ENCODE data around the gene SHOC1. TPM values are rescaled to one million over a fixed set of nuclear protein-coding genes. Genes with fewer than 3 reads are reported as not detected.
"Not testable (repeated sequence)": the region's sequence is repeated elsewhere in the genome, so short reads cannot be mapped to it uniquely, and the experiment has no call there.

SHOC1 gene
- total and polyA plus RNA-seq, 5 experiments from 2014 or later, result not detected

DNA sequence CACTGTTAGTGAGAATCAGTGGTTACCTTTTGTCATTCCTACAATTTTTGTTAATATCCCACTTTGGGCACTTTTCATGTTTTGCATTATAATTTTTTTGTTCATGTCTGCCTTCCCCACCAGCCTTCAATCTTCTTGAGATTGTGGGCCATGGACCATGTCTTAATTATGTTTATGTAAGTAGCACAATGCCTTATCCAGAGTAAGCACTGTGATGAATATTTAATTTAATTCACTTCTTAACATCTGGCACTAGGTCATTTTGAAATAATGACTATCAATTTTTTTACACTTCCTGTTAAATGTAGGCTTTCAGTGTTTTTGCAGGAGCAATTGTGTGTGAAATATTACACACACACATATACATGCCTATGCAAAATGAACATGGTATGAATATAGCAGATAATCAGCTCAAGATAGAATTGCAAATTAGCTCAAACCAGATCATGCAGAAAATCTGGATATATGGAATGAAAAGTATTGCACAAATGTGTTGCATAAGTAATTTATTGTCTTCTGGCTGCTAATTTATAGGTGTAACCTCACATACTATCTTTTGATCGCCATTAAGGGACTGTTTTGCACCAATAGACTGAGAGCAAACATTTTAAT, 5.3 kb upstream of the SHOC1 start:
- Mint-ChIP-seq H3K27ac (no peak overlapping the region), H3K27me3 (no peaks in the 10 kb centered on the region), H3K4me3 (no peak overlapping the region), H3K4me1 (peaks cover 3 to 10% (median 10%) of the 10 kb centered on the region in 4 donors), H3K36me3 (peaks cover 0 to 4% (median 0%) of the 10 kb centered on the region in 3 donors), H3K9me3 (no peaks in the 10 kb centered on the region)
- POLR2A ChIA-PET, result no interaction called here
- DNase-seq (no peak), ATAC-seq (no peak)

DNA sequence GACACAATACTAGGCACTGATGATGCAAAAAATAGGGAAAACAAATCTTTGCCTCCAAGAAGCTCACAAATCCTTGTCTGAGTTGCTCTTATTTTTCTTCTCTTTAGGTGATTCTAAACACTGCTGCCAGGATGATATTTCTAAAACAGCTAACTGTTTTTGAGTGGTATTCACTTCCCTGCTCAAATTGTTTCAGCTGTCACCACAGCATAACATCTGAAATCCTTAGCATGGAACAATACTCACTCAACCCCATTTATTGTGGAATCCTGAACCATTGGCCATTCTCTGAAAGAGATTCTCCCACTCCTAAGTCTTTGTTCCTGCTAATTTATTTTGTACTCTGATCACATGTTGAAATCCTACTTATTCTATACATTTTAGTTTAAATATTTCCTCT, 4.8 kb upstream of the SHOC1 start:
- DNase-seq (no peak), ATAC-seq (no peak)
- H3K9me3 Mint-ChIP-seq, result no peaks in the 10 kb centered on the region
- no peak overlapping the region for H3K27ac Mint-ChIP-seq
- H3K4me1 Mint-ChIP-seq, result peaks cover 3 to 10% (median 9%) of the 10 kb centered on the region in 4 donors
- no peaks in the 10 kb centered on the region for H3K27me3 Mint-ChIP-seq
- H3K36me3 Mint-ChIP-seq, result peaks cover 0 to 4% (median 2%) of the 10 kb centered on the region in 3 donors
- no peak overlapping the region for H3K4me3 Mint-ChIP-seq
- POLR2A ChIA-PET, result no interaction called here

DNA sequence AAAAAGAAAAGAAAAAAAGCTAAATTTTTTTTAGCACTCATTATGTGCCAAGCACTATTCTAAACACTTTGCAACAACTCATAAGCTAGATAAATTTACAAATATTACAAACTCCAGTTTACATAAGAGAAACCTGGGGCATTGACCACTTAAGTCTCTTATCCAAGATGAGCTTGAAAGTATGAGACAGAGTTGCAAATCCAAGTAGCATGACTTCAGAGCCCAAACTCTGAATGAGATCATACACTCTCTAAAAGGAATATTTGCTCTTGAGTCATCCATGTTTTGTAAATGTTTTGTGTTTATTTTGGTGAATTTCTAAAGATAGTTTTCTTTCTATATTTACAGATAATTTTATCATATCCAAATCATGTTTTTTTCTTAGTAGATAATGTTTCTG, 4.0 kb upstream of the SHOC1 start:
- POLR2A ChIA-PET, result no interaction called here
- Mint-ChIP-seq H3K4me3 (no peak overlapping the region), H3K27ac (no peak overlapping the region)

DNA sequence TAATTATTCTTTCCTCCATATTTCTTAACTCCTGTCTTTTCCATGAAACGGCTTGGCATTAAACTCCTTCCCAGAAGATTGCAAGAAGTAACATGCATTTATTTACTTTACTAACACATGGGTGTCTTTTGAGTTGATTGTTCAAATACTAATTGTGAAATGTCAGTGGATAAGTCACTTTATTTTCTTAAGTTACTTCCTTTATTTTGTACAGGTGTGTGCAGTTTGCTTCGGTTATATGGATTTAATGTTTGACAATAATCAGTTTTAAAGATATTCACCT, 761 bp upstream of the SHOC1 start:
- Mint-ChIP-seq H3K4me3 (no peak overlapping the region), H3K27ac (no peak overlapping the region), H3K27me3 (no peaks in the 10 kb centered on the region), H3K9me3 (no peaks in the 10 kb centered on the region), H3K36me3 (peaks cover 0 to 4% (median 2%) of the 10 kb centered on the region in 3 donors), H3K4me1 (no peaks in the 10 kb centered on the region)
- no peak for ATAC-seq
- POLR2A ChIA-PET, result no interaction called here
- no peak for DNase-seq

More for the DNA sequence above, 4.0 kb upstream of the SHOC1 start:
- H3K4me1 Mint-ChIP-seq, result peaks cover 0 to 3% (median 2%) of the 10 kb centered on the region in 4 donors
- peaks cover 0 to 4% (median 2%) of the 10 kb centered on the region in 3 donors for H3K36me3 Mint-ChIP-seq
- H3K9me3 Mint-ChIP-seq, result no peaks in the 10 kb centered on the region
- DNase-seq, result no peak
- no peak for ATAC-seq
- H3K27me3 Mint-ChIP-seq, result no peaks in the 10 kb centered on the region

DNA sequence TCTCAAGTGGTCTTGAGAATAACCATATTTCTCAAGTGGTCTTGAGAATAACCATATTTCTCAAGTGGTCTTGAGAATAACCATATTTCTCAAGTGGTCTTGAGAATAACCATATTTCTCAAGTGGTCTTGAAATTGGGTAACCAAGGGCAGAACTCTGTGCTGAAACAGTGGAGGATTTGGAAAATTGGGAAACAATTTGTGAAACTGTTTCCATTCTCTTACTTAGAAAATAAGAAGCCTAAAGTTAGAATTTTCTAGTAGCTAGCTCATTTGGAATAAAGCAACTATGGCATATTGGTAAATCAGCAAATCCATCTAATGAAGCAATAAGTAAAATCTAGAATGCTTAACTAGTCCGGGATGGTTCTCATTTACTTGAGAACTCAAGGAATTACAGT, 2.9 kb downstream of the SHOC1 start:
- H3K9me3 Mint-ChIP-seq, H3K4me3 Mint-ChIP-seq, POLR2A ChIA-PET, DNase-seq, ATAC-seq, H3K27me3 Mint-ChIP-seq, H3K4me1 Mint-ChIP-seq, H3K27ac Mint-ChIP-seq: not testable (repeated sequence)
- peaks cover 2 to 14% (median 8%) of the 10 kb centered on the region in 3 donors for H3K36me3 Mint-ChIP-seq

DNA sequence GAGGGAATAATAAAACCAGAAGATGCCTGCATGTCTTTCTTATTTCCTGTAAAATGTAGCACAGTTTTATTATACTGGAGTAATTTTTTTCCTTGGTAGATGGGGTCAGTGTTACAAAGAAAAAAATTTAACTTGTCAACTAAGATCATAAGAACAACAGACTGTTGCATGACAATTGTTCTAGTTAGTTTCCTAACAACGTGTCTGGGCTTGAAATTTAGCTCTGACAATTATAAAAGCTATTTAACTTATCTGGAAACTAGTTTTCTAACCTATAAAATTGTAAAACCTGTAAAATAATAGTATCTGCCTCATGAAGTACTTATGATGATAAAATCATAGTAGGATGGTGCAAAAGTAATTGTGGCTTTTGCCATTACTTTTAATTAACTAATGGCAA, 4.9 kb downstream of the SHOC1 start:
- H3K4me3 Mint-ChIP-seq, result no peak overlapping the region
- H3K4me1 Mint-ChIP-seq, result peaks cover 0 to 2% (median 0%) of the 10 kb centered on the region in 4 donors
- no peak for DNase-seq
- no peak overlapping the region for H3K27ac Mint-ChIP-seq
- H3K9me3 Mint-ChIP-seq, result peaks cover 0 to 15% (median 5%) of the 10 kb centered on the region in 9 donors
- no peaks in the 10 kb centered on the region for H3K27me3 Mint-ChIP-seq
- peaks cover 2 to 14% (median 11%) of the 10 kb centered on the region in 3 donors for H3K36me3 Mint-ChIP-seq
- POLR2A ChIA-PET, result no interaction called here
- no peak for ATAC-seq

DNA sequence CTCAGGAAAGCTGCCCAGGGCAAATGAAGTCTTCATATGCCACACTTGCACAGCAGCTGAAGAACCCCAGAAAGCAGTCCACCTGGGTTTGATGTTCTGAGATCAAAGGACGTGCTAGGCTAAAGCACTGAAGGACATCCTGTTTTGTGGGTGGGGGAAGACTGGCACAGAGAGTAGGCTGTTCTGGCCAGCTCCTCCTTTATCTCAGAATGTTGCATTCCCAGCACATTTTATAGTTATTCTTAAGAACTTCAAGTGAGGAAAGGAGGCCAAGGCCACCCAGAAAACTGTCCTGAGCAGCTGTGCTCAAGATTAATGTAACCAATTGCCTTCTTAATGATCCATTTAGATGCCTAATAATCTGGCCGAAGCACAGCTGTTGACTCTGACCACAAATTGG, 10.9 kb downstream of the SHOC1 start:
- Mint-ChIP-seq H3K36me3 (peaks cover 0 to 18% (median 11%) of the 10 kb centered on the region in 3 donors), H3K4me1 (peaks cover 1 to 7% (median 4%) of the 10 kb centered on the region in 4 donors), H3K27me3 (no peaks in the 10 kb centered on the region), H3K4me3 (no peak overlapping the region), H3K27ac (no peak overlapping the region), H3K9me3 (peaks cover 0 to 15% (median 5%) of the 10 kb centered on the region in 9 donors)
- ATAC-seq (no peak), DNase-seq (no peak)
- POLR2A ChIA-PET, result no interaction called here

DNA sequence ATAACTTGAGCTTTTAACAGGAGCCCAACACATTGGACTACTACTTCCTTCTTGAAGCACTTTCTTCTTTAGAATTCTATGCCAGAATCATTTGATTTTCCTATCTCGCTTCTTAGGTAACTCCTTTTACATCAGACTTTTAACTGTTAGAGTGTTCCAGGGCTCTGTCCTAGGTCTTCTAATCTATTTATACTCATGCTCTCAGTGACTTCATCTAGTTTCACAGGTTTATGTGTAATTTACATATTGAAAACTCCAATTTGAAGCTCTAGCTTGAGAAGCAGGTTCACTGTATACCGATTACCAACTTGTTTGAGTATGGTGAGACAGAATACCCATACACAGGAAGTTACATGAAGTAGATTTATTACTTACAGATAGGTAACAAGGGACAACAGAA, 11.3 kb downstream of the SHOC1 start:
- Mint-ChIP-seq H3K36me3 (peaks cover 0 to 18% (median 11%) of the 10 kb centered on the region in 3 donors), H3K27me3 (no peaks in the 10 kb centered on the region), H3K27ac (no peak overlapping the region), H3K4me1 (peaks cover 0 to 7% (median 4%) of the 10 kb centered on the region in 4 donors), H3K4me3 (no peak overlapping the region), H3K9me3 (peaks cover 0 to 15% (median 5%) of the 10 kb centered on the region in 9 donors)
- POLR2A ChIA-PET, result no interaction called here
- DNase-seq, result no peak
- no peak for ATAC-seq

DNA sequence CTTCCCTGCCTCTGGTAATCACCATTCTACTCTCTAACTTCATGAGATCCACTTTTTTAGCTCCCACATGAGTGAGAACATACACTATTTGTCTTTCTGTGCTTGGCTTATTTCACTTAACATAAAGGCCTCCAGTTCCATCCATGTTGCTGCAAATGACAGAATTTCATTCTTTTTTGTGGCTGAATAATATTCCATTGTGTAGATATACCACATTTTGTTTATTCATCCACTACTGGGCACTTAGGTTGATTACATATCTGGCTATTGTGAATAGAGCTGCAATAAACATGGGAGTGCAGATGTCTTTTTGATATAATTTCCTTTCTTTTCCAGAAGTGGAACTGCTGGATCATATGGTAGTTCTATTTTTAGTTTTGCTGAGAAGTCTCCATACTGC, 28.7 kb downstream of the SHOC1 start:
- Mint-ChIP-seq H3K4me1 (no peaks in the 10 kb centered on the region), H3K9me3 (peaks cover 0 to 23% (median 10%) of the 10 kb centered on the region in 9 donors), H3K27me3 (no peaks in the 10 kb centered on the region), H3K27ac (no peak overlapping the region), H3K36me3 (peaks cover 2 to 26% (median 14%) of the 10 kb centered on the region in 3 donors), H3K4me3 (no peak overlapping the region)
- POLR2A ChIA-PET, result no interaction called here
- no peak for ATAC-seq
- no peak for DNase-seq

DNA sequence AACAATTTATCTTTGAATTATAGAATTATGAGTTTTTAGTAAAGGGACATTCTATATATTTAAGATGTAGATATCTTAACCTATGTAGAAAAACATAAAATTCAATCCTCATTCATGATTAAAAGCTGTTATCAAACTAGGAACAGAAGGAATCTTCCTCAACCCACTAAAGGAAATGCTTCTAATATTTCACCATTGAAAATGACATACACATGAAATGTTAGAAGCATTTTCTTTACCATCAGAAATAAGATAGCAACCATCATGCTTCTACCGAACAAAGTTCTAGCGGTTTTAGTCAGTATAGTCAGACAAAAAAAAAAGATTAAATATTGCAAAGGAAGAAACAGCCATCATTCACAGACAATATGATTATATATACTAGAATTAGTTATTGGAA, 32.2 kb downstream of the SHOC1 start:
- peaks cover 0 to 16% (median 10%) of the 10 kb centered on the region in 9 donors for H3K9me3 Mint-ChIP-seq
- H3K27me3 Mint-ChIP-seq, result no peaks in the 10 kb centered on the region
- no peak for DNase-seq
- POLR2A ChIA-PET, result no interaction called here
- no peak overlapping the region for H3K4me3 Mint-ChIP-seq
- ATAC-seq, result no peak
- H3K4me1 Mint-ChIP-seq, result peaks cover 3 to 7% (median 4%) of the 10 kb centered on the region in 4 donors
- peaks cover 2 to 15% (median 7%) of the 10 kb centered on the region in 3 donors for H3K36me3 Mint-ChIP-seq
- H3K27ac Mint-ChIP-seq, result no peak overlapping the region

DNA sequence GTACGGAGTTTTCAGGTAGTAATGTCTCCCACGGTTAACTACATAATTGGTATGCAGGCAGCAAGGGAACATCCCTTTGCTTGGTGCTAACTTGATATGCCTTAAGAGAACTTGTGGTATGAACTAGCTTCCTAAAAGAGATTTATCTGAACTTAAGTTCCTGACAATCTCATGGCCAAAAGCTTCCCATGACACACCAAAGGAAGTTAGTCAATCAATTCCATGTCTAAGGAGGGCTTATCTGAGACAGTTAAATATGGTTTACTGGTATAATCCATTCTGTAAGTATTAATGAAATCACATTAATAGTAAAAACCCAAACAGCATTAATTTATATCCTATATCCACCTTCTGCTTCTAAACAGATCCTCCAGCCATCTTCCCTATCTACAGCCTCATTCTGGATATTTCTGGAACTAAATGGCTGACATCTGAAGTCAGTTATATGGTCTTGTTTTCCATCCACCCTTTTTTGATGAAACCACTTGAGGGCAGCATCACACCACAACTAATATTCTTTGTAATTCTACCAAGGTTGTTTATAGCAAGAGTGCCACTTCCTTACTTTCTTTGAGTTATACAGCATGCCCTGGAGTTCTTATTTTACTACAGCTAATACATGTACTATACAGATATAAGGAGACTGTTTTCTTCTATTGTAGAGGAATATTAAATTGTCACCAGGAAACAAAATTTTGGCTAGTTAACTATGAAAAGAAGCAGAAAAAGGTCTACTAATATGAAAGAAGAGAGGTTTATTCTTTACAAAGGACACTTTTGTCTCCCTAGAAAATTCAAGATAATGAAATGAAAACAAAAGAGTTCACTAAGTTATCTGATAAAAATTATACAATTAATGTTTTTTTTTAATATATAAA, 34.7 kb downstream of the SHOC1 start:
- Mint-ChIP-seq H3K36me3 (no peaks in the 10 kb centered on the region), H3K27ac (no peak overlapping the region), H3K27me3 (no peaks in the 10 kb centered on the region), H3K4me1 (peaks cover 3 to 7% (median 4%) of the 10 kb centered on the region in 4 donors), H3K9me3 (no peaks in the 10 kb centered on the region), H3K4me3 (no peak overlapping the region)
- POLR2A ChIA-PET, result interaction anchor here (0.6 to 0.7 kb wide), 3 partner anchors 50 to 314 kb away, joined by 3 to 4 read pairs (median 3); no protein-coding TSS in a partner anchor
- DNase-seq (peak in 9 of 10 donors; percentile 29 to 74 (median 62)), ATAC-seq (peak; percentile 70 to 73)

DNA sequence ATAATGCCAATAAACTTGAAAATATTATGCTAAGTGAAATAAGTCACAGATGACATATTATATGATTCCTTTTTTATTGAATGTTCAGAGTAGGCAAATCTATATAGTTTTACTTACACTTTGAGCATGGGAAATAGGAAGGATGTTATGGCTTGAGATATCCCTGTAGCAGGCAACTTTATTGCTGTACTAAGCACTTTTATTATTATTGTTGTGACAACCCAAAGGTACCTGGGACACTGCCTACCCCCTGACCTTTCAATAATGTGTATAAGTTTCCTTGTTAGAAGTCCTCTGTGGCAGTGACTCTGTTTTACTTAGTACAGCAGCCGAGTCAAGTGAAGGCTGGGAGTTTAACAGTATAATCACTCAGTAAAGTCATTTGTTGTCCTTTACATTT, 39.9 kb downstream of the SHOC1 start:
- H3K4me1 Mint-ChIP-seq, result peaks cover 0 to under 1% (median 0%) of the 10 kb centered on the region in 4 donors
- peaks cover 5 to 28% (median 11%) of the 10 kb centered on the region in 3 donors for H3K36me3 Mint-ChIP-seq
- ATAC-seq (no peak), DNase-seq (no peak)
- H3K9me3 Mint-ChIP-seq, result peaks cover 3 to 29% (median 13%) of the 10 kb centered on the region in 9 donors
- peaks cover 0 to 3% (median 0%) of the 10 kb centered on the region in 5 donors for H3K27me3 Mint-ChIP-seq
- POLR2A ChIA-PET, result no interaction called here
- no peak overlapping the region for H3K4me3 Mint-ChIP-seq
- no peak overlapping the region for H3K27ac Mint-ChIP-seq

DNA sequence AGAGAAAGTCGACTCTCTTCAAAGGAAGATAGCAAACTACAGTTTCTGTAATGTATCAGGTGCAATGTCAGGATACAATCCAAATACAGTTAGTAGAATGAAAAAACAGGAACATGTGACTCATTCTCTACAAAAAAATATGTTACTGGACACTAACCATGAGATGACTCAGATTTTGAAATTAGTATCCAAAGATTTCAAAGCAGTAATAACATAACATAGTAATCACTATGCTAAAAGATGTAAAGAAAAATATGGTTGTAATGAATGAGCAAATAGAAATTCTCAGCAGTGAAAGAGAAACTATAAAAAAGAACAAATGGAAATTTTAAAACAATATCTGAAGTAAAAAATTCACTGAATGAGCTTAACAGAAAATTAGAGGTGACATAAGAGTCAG, 42.3 kb downstream of the SHOC1 start:
- DNase-seq, result no peak
- Mint-ChIP-seq H3K27ac (no peak overlapping the region), H3K4me1 (peaks cover 0 to 3% (median under 1%) of the 10 kb centered on the region in 4 donors), H3K27me3 (peaks cover 0 to 3% (median 0%) of the 10 kb centered on the region in 5 donors), H3K9me3 (peaks cover 3 to 29% (median 13%) of the 10 kb centered on the region in 9 donors), H3K4me3 (no peak overlapping the region), H3K36me3 (peaks cover 5 to 33% (median 11%) of the 10 kb centered on the region in 3 donors)
- no peak for ATAC-seq
- POLR2A ChIA-PET, result no interaction called here
